GM12875 (cell line): ENCODE data around the gene TOB1.

Experiments
- H3K4me3 ChIP-seq: one replicate; pipeline ENCODE4 v1.5.1; 2011; ENCODE audit warnings: low read depth, low read length, control low read depth
- TF ChIP-seq, protein P1 (sequence below): IDR thresholded peaks from 2 replicates; pipeline ENCODE4 v1.5.1; 2011; ENCODE audit warnings: low read depth, mild to moderate bottlenecking, control low read depth, inconsistent platforms, low read length, moderate library complexity, borderline replicate concordance; ENCODE audit not compliant: insufficient read depth

Gene TOB1

GRCh38 chr17:50842506-50843149, 23.5 kb downstream of the TOB1 start:
- TF ChIP-seq, protein P1, sequence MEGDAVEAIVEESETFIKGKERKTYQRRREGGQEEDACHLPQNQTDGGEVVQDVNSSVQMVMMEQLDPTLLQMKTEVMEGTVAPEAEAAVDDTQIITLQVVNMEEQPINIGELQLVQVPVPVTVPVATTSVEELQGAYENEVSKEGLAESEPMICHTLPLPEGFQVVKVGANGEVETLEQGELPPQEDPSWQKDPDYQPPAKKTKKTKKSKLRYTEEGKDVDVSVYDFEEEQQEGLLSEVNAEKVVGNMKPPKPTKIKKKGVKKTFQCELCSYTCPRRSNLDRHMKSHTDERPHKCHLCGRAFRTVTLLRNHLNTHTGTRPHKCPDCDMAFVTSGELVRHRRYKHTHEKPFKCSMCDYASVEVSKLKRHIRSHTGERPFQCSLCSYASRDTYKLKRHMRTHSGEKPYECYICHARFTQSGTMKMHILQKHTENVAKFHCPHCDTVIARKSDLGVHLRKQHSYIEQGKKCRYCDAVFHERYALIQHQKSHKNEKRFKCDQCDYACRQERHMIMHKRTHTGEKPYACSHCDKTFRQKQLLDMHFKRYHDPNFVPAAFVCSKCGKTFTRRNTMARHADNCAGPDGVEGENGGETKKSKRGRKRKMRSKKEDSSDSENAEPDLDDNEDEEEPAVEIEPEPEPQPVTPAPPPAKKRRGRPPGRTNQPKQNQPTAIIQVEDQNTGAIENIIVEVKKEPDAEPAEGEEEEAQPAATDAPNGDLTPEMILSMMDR: no peak
- H3K4me3 ChIP-seq: no peak overlapping the region

DNA sequence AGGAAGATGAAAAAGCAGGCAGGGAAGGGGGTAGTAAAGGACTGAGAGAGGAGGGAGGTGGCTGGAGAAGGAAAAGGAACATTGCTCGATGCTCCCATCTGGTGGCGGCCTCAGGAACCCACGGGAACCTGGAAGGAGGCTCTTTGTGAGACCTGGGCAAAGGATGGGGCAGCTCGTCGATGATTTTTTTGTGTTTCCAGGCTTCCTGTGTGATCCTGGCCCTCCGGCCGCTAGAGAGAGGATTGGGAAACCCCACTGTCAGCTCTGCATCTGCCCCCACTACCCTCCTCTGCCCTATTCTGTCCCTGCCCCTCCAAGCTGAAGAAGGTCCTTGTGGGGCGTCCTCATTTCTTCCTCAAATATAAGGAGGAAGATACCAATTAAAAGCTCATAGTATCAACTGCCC, 24.2 kb downstream of the TOB1 start:
- TF ChIP-seq, protein P1: peak; percentile 79
- no peak overlapping the region for H3K4me3 ChIP-seq

DNA sequence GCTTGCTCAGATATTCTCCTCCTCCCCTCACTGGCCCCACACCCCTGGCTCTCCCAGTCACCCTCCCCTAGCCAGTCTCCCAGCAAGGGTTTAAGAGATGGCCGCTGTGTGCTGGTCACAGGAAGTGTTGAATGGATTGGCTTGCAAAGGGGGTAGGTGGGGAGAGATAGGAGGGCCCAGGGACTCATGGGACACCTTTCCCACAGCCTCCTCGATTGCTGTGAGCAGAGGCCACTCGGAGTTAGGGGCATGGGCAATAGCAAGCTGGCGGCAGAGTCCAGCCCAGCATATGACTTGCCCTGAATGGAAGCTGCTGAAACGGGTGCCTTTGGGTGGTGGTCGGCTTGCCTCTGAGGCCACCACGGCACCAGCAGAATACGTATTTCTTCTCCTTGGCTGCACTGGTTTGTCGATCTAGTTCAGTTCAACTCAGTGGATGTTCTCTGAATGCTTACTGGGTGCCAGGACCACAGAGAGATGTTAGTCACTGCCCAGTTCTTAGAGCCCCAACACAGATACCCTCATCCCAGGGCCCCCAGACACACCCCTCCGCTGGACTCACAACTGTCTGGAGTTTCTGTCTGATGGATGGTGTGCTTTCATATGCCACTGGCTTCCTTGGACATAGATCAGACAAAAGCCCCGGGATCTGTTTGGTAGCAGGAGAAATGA, 24.7 kb downstream of the TOB1 start:
- TF ChIP-seq, protein P1: no peak
- H3K4me3 ChIP-seq: no peak overlapping the region

GRCh38 chr17:50840311-50840851, 25.8 kb downstream of the TOB1 start:
- no peak overlapping the region for H3K4me3 ChIP-seq
- TF ChIP-seq, protein P1: no peak

DNA sequence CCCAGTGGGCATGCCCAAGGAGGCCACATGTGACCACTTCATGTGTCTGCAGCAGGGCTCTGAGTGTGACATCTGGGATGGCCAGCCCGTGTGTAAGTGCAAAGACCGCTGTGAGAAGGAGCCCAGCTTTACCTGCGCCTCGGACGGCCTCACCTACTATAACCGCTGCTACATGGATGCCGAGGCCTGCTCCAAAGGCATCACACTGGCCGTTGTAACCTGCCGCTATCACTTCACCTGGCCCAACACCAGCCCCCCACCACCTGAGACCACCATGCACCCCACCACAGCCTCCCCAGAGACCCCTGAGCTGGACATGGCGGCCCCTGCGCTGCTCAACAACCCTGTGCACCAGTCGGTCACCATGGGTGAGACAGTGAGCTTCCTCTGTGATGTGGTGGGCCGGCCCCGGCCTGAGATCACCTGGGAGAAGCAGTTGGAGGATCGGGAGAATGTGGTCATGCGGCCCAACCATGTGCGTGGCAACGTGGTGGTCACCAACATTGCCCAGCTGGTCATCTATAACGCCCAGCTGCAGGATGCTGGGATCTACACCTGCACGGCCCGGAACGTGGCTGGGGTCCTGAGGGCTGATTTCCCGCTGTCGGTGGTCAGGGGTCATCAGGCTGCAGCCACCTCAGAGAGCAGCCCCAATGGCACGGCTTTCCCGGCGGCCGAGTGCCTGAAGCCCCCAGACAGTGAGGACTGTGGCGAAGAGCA, 26.4 kb downstream of the TOB1 start:
- TF ChIP-seq, protein P1: no peak
- no peak overlapping the region for H3K4me3 ChIP-seq

GRCh38 chr17:50837980-50838954, 27.9 kb downstream of the TOB1 start:
- H3K4me3 ChIP-seq: no peak overlapping the region
- TF ChIP-seq, protein P1: no peak
